ENCODE measurements around the gene ACY1.

ACY1 gene

DNA sequence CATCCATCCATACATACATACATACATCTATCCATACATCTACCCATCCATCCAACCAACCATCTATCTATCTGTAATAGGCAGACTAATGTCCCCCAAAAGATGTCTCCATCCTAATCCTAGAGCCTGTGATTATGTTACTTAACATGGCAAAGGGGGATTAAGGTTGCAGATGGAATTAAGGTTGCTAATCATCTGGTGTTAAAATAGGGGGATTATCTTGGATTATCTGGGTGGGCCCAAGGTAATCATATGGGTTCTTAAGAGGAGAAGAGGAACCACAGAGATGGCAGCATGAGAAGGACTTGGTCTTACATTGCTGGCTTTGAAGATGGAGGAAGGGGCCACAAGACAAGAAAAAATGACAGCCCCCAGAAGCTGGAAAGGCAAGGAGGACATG, 27.1 kb downstream of the ACY1 start:
- no peak for DNase-seq

DNA sequence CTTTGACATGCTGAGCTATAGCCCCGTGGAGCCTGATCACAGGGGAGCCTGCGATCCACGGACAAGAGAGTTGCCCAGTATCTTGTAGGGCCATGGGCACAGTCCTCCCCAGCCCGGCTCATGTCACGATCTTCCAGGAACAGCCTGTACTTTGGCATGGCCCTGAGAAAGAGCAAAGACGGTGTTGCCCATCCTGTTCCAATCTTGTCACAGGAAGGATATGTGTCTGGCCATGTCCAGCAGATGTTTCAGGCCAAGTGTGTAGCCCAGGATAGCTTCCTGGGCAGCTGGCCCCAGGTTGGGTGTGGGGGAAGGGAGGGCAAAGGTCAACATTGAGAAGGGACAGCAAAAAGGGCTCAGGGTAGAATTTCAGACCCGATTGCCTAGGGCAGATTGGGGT, 29.4 kb downstream of the ACY1 start:
- no peak for DNase-seq

DNA sequence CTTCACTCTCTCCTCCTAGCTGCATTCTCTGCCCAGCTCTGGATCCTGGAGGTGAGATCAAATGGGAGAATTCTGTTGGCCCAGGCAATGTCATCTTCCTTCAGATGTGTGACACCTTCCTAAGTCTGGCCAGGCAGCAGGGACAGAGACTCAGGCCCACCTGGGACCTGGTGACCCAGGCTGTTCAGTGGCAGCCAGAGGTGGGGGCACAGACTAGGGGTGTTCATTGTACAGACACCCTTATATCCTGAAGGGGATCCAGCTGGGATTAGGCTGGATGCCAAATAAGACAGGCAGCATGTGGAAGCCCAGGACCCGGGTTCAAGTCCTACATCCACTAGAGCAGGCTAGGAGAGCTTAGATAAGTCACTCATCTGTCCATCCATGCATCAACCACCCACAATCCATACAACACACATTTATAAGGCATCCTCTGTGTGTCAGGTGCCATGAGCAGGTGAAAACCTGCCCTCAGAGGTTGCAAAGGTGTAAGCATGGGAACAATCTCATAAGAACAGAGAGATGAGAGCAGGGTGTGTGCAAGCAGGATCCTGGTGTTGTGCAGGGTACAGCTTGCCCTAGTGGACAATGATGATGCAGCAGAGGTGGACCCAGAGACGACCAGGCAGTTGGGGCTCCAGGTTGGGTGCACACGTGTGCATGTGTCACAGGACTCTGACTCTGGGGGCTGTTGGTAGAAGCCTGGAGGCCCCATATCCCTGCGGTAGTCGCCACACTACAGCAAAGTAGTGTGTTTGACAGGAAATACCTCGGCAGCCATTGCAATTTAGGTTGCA, 30.7 kb downstream of the ACY1 start:
- no peak for DNase-seq

DNA sequence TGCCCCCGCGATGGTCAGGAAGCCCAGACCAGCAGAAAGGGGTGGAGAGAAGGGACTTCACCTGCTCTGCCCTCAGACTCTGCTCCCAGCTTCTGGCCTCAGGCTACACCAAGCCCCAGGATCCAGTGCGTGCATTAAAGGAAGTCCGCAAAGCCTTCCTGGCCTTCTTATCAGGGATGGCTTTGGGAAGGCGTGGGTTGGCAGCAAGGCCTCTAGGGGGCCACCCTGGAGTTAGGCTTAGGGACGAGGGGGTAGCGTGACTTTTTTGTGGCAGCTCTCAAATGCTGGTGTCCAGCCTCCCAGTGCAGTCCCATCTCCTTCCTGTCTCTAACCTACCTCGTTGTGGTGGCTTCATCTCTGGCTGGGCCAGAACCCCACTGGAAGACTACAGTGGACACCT, 31.3 kb downstream of the ACY1 start:
- no peak for DNase-seq

DNA sequence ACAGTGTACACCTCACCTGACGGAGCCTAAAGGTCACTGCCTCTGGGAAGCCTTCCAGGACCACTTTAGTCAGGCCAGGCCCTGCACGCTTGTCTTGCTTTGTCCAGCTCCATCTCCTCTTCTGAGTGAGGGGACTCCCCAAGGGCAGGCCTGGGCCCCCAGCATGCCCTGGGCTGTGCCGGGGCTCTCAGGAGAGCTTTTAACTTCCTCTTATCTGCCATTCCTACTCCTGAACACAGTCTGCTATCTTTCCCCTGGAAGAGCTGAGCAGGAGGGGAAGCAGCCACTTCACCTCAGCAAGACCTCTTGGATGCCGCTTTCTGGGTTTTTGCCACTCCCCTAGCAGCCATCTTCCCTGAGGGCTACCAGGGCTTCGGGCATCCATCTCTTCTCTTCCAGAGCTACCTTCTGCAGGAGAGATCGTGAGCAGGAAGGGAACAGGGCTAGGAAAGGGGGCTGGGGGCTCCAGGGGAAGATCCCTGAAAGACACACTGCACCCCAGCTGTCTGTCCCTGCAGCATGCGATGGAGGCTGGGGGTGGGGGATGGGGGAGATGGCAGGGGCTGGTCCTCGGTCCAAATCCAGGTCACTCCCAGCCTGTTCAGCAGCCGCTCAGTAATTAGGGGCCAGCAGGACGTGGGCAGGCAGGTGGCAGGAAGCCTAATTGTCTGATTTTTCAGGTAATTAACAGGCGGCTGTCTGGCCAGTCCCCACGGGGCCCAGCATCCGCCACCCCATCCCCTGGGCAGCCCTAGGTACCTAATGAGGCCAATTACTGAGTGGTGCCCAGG, 32.3 kb downstream of the ACY1 start:
- DNase-seq, result no peak

DNA sequence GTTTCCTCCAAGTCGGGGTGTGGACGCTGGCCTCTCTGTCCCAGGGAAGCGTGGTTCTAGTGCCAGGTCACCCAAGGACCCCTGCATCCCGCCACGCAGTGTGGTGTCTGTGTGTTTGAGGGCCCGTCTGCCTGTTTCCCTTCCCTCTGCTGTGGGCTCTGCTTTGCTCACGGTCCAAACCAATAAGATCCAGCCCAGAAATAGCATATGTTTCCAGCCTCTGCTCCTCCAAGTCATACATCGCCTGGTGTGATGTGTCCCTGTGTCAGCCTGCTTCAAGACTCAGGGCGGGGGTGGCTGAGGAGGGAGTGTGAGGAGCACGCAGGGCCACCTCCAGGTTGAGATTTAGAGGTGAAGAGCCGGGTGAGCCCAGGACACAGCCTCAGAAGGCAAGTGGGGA, 34.3 kb downstream of the ACY1 start:
- no peak for DNase-seq

DNA sequence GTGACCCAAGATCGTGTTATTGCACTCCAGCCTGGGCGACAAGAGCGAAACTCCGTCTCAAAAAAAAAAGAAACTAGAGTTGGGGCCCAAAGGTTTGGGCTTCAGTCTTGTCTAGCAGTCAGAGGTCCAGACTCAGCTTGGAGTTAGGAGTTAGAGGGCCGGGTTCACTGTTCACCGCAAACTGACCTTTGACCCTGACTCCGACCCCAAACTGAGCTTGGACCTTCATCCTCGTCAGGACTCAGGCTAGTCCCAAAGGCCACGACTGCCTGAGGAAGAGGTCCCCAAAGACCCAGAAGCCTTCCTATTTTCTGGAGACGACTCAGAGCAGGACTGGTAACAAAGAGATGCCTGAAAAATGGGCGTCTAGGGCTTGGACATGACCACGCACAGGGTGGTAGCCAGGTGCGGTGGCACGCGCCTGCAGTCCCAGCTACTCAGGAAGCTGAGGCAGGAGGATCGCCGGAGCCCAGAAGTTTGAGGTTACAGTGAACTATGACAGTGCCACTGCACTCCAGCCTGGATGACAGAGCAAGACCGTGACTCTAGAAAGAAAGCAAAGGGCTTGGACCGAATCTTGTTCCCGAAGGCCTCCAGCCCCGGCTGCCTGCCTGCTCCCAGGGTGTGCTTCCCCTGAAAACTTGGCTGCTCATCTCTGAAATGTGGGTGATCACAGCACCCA, 35.1 kb downstream of the ACY1 start:
- no peak for DNase-seq

DNA sequence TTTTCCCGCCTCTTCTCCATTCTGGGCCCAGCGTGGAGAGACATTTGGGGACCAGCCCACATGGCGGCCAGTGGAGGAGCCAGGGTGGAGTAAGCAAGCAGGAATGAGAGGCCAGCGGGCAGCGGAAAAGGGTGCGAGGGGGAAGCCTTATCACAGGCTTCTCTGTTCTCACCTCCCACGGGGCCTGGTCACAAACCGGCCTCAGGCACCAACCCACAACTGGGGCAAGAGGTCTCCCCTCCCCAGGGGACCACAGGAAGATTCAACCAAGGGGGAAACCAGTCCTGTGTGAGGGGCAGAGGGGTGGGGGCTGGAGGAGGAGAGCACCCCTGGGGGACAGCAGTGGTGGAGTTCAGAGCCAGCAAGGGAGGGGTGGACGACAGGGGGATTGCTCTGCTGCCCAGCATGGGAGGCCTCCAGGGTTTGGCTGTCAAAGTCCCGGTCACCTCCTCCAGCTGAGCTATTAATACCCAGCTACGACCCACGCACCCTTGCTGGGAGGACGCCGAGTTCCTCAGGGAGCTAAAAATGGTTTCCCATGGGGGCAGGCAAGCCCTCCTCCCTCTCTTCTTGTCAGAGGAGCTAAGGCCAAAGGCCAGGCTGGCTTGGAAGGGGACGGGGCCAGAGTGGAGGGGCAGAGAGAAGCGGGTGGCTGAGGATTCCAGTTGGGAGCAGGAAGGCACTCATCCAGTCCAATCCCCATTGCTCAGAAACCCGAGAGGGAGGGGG, 36.2 kb downstream of the ACY1 start:
- no peak for DNase-seq

DNA sequence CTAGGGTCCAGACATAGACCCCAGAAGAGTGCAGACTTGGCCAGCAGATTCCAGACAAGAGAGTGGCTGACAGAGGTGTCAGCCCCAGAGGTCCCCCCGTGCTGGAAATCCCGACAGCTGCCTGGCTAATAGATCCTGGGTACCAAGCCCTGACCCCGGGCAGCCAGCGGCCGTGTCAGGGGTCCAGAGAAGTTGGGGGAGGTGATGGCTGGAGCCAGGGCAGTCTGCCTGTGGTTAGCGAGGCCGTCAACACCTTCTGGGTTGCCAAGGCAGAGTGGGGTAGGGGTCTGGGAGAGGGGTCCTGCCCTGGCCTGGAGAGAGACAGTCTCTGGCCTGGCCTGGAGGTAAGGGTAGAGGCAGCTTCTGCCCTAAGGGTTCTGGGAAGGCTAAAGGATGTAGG, 37.5 kb downstream of the ACY1 start:
- no peak for DNase-seq

DNA sequence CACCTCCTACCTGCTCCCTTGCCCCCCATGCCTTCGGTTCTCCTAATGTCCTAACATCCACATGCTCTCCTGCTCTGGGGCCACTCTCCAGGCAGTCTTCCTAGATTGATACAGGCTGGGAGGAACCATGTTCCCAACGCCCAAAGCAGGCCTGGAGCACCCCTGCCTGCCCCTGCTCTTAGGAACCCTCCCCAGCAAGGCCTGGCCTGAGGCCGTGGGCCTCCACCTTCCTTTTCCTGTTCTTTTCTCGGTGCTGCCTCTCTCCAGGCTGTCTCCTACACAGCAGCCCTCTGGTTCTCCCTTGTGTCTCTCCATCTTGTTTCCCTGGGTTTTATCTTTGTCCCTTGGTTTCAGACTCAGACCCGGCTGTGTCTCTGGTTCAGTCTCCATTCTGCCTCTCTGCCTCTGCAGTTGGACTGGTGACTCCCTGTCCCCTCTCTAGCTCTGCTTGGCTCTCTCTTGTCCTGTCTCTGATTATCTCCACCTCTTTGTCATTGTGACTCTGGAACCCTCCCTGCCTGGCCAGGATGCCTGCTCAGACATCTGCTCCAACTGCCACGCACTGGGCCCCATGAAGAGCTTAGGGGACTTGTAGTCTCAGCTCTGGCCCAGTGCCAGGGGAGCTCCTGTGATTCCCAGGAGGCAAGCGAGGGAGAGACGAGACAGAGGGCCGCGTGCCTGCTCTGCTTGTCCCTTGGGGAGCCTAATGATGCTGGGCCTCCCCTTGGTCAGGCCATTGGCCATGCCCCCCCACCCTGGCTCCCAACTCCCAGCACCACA, 38.3 kb downstream of the ACY1 start:
- no peak for DNase-seq

DNA sequence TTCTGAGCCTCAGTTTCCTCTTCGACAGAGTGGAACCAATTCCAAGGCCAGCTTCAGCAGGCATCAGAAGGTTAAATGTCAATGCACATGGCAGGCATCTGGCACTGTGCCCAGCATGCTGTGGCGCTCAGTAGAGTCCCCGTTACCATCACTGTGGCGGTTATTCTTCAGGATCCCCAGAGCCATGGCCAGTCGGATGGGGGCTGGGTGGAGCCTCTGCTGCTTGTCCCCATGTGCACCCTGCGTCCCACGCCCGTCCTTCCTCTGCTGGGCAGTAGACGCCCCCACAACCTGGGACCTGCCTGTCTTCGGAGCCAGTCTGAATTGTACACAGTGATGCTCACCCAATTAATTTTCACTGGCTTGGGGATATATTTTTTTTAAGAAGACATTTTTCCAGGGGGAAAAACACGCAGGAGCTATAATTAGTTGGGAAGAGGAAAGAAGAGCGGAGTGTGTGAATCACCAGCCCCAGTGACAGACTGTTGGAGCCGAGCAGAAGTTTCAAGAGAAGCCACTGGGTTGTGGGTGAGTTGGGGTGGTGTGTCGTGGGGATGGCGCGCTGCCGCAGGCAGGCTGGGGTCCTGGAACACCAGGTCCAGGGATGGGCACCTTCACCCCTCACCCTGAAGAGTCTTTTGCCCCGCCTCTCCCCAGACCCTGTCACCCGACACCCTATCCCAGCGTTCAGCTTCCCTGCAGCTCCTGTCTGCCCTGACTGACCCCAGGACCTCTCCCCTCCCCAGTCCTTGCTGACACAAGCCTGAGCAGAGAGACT, 39.2 kb downstream of the ACY1 start:
- no peak for DNase-seq

DNA sequence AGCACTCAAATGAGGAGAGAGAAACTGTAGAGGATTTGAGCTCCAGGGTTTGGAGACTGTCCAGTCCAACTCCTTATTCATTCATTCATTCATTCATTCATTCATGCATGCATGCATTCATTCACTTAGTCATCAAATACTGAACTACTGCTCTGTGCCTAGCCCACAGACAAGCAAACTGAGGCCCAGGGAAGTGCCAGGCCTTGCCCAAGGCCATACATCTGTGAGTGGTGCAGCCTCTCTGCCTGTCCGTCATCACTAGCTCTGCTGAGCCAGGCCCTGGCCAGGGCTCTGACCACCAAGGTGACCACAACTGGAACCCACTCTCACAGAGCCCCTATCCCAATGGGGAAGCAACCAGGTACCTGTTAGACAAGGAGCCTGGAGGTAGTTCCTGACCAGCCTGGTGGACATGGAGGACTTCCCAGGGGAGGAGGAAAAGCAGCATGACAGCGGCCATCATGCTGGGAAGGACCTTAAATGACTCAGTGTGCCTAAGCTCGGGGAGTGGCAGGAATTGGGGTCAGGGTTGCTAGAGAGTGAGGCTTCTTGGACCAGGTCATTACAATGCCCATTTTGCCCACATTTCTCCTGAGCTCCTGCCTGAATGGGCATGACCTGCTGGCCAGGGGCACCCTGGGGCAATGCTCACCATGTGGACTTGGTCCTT, 39.9 kb downstream of the ACY1 start:
- no peak for DNase-seq

DNA sequence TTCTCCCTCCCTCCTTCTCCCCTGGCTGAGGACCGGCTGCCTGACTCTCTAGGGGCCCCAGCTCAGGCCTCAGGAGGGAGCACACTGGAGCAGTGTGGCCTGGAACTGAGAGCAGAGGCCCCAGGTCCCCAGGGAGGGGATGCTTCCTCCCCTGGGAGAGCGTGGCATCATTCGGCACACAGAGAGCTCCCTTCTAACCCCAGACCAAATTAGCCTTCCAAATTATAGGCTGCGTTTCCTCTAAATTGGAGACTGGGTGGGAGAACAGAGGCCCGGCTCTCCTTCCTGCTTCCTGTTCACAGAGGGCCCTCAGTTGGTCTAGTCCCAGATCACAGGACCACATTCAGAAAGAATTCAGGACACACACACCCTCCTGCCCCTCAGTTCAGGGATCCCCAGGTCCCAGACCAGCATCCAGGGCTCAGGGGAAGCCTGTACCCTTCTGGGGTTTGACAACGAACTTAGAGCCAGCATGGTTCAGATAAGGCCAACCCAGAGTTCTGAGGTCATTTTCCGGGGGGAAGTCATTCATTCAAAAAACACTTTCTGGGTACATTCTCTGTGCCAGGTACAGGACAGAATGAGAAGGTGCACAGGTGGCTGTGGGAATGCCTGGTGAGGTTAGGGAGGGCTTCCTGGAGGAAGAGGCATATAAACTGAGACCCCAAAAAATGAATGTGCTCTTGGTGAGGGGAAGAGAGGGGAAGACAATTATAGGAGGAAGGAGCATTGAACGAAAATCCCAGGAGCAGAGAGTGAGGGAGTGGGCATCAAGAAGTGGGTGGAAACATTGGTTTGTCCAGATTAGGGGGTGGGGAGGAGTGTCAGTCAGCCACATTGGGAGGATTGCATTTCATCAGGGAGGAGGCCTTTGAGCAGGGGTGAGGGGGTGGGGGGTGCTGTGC, 40.8 kb downstream of the ACY1 start:
- no peak for DNase-seq

DNA sequence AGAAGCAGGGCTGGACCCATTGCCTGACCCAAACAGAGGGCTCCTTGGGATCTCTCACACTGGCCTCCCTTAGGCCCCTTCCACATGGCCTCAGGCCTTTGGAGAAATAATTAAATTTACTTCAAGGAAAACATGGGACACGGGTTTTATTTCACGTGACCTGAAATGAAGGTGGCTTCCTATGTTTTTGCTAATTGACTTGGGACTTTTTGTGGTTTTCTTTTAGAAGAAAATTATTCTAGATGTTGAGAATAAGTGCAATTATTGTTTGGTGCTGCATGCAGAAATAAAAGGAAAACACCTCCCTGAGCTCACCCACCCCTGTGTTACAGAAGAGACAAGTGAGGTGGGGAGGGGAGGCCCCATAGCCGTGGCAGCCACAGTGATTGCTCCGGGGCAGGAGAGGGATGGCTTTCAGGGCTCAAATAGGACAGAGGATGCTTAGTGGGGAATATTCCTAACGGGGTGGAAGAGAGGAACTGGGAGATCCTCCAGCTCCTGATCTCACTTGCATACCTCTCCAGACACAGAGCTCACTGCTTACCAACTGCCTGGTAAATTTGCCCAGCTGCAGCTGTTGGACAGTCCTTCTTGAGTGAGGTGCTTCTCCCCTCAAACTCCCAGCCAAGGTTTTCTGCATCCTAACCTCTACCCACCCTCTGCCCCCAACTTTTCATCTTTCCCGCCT, 41.6 kb downstream of the ACY1 start:
- DNase-seq, result no peak

DNA sequence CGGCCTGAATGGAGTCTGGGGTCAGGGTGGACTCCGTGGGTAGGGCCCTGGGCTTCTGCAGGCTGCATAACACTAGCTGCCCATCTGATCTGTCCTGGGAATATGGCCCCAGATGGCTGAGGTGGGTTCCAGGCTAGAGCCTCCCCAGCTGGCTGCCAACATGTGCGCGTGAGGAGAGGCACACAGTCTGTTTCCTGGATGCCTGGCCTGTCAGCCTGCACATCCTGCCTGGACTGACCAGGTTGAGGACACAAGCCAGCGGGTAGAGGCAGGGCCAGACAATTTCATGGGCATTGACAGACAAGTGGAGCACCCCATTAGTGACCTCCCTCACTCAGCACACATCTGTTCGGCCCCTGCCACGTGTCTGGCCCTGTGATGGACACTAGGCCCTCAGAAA, 42.1 kb downstream of the ACY1 start:
- DNase-seq, result peak; percentile 35

DNA sequence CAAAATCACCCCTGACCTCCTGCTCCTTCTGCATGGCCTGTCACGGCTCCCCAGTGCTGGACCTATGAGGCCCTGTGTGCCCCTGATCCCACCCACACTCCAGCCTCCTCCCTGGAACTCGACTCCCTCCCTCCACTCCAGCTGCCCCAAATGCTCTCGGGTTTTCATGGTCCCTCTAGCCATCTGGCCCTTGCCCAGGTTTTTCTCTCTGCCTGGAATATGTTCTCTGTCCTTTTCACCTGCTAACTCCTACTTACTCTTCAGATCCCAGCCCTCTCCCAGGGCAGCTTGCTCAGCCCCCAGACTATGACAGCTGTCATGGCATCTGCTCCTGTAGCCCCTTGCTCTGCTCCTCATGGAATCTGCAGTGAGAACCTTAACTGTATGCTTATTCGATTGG, 42.7 kb downstream of the ACY1 start:
- peak; percentile 94 for DNase-seq

DNA sequence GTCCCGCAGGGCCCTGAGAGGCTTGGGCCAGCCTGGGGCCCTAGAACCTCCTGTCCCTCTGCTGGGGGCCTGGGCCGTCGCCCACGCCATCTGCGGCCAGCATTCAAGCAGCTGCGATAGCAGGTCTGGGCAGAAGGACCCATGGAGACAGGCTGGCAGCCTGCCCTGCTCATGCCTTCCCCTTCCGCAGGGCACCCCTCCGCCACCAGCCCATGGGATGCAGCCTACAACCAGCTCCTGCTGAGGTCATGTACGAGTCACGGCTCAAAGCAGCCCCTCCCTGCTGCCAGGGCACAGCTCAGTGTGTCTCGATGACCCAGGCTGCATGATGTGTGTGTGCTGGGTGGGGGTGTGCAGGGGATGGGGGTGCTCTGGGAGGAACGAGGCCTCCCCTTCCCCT, 45.2 kb downstream of the ACY1 start:
- peak; percentile 62 for DNase-seq

DNA sequence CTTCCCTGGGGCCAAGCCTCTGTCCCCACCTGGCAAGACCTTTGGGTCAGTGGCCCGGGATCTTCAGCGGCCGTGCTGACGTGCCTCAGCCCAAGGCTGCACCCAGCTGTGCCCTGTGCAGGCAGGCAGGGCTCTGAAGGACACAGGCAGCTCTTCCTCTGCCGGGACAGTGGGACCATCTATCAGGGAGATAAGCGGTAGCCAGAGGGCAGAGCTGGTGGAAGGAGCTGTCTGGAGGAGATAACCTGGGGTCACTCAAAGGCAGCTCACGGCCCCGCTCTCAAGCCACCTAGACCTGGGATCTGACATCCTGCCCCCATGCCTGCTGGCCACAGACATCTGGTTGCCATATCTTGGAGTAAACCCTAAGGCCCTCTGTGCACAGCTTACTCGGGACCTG, 45.7 kb downstream of the ACY1 start:
- no peak for DNase-seq

DNA sequence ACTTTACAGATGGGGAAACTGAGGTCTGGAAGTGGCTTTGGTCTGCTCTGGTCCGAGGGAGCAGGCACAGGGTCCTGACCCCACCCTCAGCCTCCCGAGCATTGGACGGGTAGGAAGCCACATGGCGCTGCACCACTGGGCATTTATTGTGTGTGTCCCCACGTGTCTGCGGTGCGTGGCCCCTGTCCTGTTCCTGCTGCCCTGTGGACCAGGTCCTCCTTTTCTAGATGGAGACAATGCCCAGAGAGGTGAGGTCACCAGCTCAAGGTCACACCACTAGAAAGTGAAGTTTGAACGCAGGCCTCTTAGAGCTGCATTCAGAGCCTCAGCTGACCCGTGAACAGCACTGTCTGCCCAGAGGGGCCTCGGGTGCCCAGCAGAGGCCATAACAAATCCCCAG, 46.2 kb downstream of the ACY1 start:
- no peak for DNase-seq
